RPMI7951 (cell line): ENCODE data around the gene SERPINE2. TPM values are rescaled to one million over a fixed set of nuclear protein-coding genes. Genes with fewer than 3 reads are reported as not detected.

ENCODE experiments used
- DNase-seq: peaks from one replicate; pipeline ENCODE4 v3.0.0-alpha.2; 2012; ENCODE audit warnings: low read depth
- total RNA-seq: library from RNA; depleted of rRNA; stranded (reverse); fragments of >200 nt; shearing (Covaris generic); gene quantifications from 2 replicates; pipeline ENCODE4 v1.2.3, GENCODE V29; 2014; rRNA removed

Gene SERPINE2
- total RNA-seq, 1 experiment from 2014 or later: 173 TPM

DNA sequence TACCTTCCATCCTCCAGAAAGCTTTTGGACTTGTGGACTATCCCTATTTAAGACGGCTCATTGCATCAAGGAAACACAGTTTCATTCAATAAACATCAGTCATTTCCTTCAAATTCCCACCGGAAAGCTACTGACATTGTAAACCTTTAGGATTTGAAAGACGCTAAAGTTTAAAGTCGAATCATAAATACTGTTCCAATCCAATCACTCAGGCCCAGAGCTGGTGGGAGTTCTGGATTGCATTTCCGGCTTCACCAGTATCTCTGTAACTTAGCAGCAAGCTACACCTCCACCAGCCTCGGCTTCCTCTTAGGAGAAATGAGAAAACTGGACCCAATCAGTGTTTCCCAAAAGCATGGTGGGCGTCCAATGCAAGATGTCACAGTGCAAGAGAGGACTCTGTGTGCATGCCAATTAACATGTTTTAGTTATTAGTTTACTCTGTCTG lies 95.5 kb downstream of the SERPINE2 start:
- peak; percentile 49 for DNase-seq

DNA sequence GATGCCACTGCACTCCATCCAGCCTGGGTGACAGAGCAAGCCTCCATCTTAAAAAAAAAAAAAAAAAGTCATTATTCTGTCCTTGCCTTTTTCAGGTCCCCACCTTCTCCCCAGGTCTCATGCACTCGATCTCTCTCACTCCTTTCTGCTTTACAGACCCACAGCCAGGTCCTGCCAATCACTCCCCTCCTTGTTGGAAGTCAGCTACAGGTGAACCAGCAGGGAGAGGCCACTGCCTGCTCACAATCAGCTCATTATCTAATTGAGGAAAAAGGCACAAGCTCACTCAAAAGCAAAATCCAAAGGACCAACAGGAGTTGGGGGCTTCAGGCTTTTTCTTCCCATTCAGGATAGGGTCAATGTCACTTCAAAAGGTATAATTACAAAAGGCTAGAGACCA lies 96.0 kb downstream of the SERPINE2 start:
- no peak for DNase-seq

- peak; percentile 84 for DNase-seq
Observed at GRCh38 chr2:223941579-223942277, 97.4 kb downstream of the SERPINE2 start.

GRCh38 chr2:223939438-223939837 lies 99.6 kb downstream of the SERPINE2 start:
- peak; percentile 47 for DNase-seq

DNA sequence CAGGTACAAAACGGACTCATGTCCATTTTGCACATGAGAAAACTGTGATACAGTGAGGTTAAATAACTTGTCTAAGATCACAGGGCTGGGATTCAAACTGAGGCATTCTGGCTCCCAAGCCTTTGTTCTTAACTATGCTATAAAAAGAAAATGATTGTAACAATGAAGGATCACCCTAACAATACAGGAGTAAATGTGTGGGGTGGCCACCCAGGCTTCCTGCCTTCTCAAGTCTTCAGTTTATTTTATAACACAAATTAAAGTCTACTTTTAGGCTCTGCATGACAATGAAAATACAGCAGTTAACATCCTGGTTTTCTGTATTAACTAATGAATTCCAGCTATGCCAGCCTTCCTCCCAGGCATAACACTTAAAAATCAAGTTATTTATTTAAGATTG lies 101.6 kb downstream of the SERPINE2 start:
- DNase-seq: no peak

DNA sequence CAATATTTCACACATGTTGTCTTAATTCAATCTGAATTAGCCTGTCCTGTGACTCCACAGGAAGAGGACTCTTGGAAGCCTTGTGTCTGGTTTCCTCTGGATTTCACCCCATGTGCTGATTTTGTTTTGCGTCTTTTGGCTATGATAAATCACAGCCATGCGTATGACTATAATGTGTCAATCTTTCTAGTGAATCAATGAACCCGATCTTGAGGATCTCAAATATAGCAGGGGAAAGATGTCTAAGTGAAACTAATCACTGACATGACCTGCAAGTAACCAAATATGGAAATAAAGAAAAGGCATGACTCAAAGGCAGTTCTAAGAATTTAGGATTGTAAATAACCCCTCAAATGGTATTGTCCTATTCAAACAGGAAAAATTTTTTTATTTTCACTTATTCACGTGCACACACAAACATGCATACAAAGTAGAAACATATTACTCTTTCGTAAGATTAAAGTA lies 102.2 kb downstream of the SERPINE2 start:
- DNase-seq: no peak

DNA sequence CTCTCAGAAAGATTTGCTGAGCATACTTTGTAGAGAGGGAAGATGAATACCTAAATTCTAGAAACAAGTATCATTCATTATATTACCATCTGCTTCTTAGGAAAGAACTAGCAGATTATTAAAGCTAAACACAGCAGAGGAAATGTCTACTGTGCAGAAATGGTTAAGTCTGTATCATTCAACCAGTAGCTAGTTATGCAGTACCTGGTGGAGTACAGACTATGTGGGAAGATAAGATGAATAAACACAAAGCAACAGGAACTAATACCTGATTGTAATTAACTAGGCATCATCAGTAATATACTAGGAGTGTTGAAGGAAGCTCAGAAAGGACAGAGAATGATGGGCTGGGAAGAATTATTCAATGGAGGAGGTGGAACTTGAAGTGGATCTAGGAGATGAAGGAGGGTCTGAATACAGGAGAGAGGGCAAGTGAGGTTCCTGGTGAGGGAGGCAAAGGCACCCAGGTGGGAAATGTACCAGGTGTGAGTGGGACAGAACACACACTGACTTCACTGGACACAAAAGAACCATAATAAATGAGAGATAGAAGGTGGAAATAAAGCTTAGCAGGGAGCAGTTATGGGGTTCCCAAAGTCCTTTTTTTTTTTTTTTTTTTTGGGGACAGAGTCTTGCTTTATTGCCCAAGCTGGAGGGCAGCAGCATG lies 103.5 kb downstream of the SERPINE2 start:
- DNase-seq: no peak

DNA sequence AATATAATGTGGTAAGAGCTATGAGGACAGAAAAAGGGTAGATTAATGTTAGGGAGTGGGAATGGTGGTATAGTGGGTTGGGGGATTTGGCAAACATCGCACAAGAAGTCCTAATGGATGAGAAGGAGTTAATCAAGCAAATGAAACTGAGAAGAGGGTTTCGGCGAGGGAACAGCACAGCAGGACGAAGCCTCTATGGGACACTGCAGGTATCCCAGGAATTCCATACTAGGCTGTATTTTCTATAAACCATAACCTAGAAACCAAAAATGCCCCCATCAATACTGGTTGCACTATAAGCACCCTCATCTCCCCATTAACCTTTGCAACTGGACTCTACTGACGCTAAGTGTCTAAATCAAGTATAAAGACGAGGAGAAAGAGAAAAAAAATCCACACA lies 104.2 kb downstream of the SERPINE2 start:
- no peak for DNase-seq

- DNase-seq: no peak
Observed at GRCh38 chr2:223932816-223933800, 106.0 kb downstream of the SERPINE2 start.

DNA sequence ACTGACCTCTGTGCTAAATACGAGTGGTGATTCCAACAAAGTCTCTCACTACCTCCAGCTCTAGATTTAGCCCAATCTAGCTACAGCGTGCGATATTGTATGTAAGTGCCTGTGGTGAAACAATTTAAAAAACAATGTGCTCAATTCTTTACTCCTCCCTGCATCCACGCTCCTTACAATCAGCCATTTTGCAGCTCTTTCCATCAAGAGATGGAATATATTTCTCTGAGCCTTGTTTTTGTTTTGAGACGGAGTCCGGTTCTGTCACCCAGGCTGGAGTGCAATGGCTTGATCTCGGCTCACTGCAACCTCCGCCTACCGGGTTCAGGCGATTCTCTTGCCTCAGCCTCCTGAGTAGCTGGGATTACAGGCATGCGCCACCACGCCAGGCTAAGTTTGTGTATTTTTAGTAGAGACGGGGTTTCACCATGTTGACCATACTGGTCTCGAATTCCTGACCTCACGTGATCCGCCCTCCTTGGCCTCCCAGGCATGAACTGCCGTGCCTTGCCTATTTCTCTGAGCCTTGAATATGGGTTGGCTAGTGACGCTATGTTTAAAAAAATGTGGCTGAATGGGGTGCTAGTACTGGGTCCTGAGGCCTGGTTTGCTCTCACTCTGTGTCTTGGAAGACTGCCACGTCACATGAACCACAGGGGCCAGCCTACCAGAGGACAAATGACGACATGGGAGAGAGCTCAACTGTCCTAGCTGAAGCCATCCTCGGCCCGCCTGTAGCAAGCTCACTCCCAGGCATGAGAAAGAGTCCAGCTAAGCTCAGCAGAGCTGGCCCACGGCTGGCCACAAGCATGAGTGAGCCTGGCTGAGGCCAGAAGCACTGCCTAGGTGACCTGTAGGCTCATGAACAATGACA lies 108.7 kb downstream of the SERPINE2 start:
- DNase-seq: peak; percentile 96

DNA sequence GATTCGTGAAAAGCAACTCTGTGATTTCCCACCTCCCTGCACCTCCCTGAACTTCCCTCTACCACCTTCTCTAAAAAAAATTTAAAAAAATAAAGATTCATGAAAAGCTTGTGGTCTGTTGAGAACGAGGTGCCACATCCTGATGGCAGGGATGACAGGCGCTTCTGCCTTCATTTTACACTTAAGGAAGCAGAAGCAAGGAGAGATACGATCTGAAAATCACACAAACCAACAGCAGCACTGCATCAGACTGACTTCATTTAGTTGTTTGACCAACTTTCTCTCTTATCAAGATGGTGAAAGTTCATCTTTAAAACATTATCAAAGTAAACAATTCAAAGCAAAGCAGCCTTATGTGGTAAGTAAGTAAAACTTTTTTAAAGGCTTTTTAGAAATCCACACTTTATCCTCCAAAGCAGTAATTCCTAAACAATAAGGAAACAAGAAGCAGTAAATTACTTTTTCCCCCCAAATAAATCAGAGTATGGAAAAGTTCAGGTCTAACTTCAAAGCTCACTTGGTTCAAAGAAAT lies 109.4 kb downstream of the SERPINE2 start:
- no peak for DNase-seq

GRCh38 chr2:223928113-223929006 lies 110.7 kb downstream of the SERPINE2 start:
- DNase-seq: no peak

DNA sequence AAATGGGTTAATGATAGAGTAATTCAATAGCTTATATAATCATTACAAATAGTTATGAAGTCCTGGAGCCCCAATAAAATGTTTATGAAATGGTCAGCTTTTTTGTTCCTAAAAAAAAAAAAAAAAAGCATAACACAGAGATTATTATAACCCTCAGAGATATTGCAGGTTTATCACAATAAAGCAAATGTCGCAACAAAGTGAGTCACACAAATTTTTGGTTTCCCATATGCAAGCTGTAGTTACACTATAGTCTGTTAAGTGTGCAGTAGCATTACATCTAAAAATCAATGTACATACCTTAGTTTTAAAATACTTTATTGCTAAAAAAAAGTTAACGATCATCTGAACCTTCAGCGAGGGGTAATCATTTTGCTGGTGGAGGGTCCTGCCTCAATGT lies 114.0 kb downstream of the SERPINE2 start:
- no peak for DNase-seq

Other genes starting within 250 kb of the SERPINE2 start
- gene AP1S3, start 201.7 kb downstream of the SERPINE2 start, total RNA-seq: 2.0 and 3.2 TPM in 2 replicates
- gene WDFY1, start 94.0 kb downstream of the SERPINE2 start, total RNA-seq: 39.1 and 45.7 TPM in 2 replicates
- 40.9 and 43.6 TPM in 2 replicates for gene MRPL44, start 81.8 kb downstream of the SERPINE2 start, total RNA-seq